Tibial nerve (tissue), 4 donors: ENCODE measurements around the gene CENPP. TPM values are rescaled to one million over a fixed set of nuclear protein-coding genes. Genes with fewer than 3 reads are reported as not detected.
A peak's percentile ranks its signal among the peaks of the same experiment; 100 is the strongest.

Source experiments
- DNase-seq, 2 donors: peaks; one replicate each; pipeline ENCODE4 v3.0.0-alpha.2; 2019; ENCODE audit warnings: low spot score in 2 of 2
- H3K27ac ChIP-seq, 4 donors: fragments of 200-600 bp; sonication (generic) in 3 of 4; one replicate each; pipeline ENCODE4 v1.5.1; 2017 to 2019; ENCODE audit warnings: mild to moderate bottlenecking in 1 of 4
- H3K27me3 ChIP-seq, 2 donors: fragments of 200-600 bp; sonication (generic) in 1 of 2; one replicate each; pipeline versions ENCODE4 v1.5.1 to v1.6.0; 2017 to 2019
- H3K36me3 ChIP-seq, 3 donors: fragments of 200-600 bp; sonication (generic); one replicate each; pipeline ENCODE4 v1.5.1; 2018 to 2019
- H3K4me1 ChIP-seq, 4 donors: fragments of 200-600 bp; sonication (generic) in 3 of 4; one replicate each; pipeline ENCODE4 v1.5.1; 2017 to 2019
- H3K4me3 ChIP-seq, 4 donors: fragments of 200-600 bp; sonication (generic) in 3 of 4; one replicate each; pipeline ENCODE4 v1.5.1; 2017 to 2019; ENCODE audit warnings: mild to moderate bottlenecking in 1 of 4, moderate library complexity in 1 of 4
- H3K9me3 ChIP-seq, 4 donors: fragments of 200-600 bp; sonication (generic) in 3 of 4; one replicate each; pipeline ENCODE4 v1.5.1; 2017 to 2019
- CTCF ChIP-seq, 5 experiments: fragments of 200-600 bp in 3 of 5; fragments of 450-650 bp in 2 of 5; sonication (generic) in 3 of 5; IDR thresholded peaks; one replicate each; pipeline ENCODE4 v1.5.1; 2016 to 2019; ENCODE audit warnings: antibody characterized with exemption in 5 of 5, mild to moderate bottlenecking in 3 of 5, moderate library complexity in 2 of 5
- EP300 ChIP-seq, 2 donors: sonication (generic); formaldehyde crosslinking; IDR thresholded peaks; one replicate each; pipeline ENCODE4 v1.6.1; 2017; ENCODE audit warnings: antibody characterized with exemption in 2 of 2, mild to moderate bottlenecking in 1 of 2
- POLR2A ChIP-seq, 2 donors: fragments of 450-650 bp; IDR thresholded peaks; one replicate each; pipeline ENCODE4 v1.6.1; 2017; ENCODE audit warnings: antibody characterized with exemption in 2 of 2, mild to moderate bottlenecking in 2 of 2, moderate library complexity in 2 of 2
- WGBS, 2 donors: methylation state at CpG; one replicate each; pipeline ENCODE4 v1.1.5; 2018; 5-methylcytosine and 5-hydroxymethylcytosine counted together
- total RNA-seq, 4 donors: library from RNA; depleted of rRNA; stranded (reverse); fragments of >200 nt; gene quantifications; one replicate each; pipeline ENCODE4 v1.1.0, GENCODE V29; 2016

The CENPP gene
- 10 to 100 TPM in 1 of 4 donors, 1 to 10 TPM in 3; 5.0 to 17.1 (median 6.9) TPM for total RNA-seq

GRCh38 chr9:92325269-92325990, at the start of gene CENPP, which contains the start of gene NOL8:
Gene CENPP (plus strand): TSS chr9:92325953.
Gene NOL8 (minus strand): TSS chr9:92325350. CDS start chr9:92324161, 1,189 bp downstream.
- TF ChIP-seq EP300 (IDR thresholded peaks at IDR 0.05) (peak in 1 of 2 donors; percentile 92), POLR2A (IDR thresholded peaks at IDR 0.05) (no peak), CTCF (IDR thresholded peaks at IDR 0.05) (peak in 2 of 5 experiments; percentile 30 to 56)
- Histone ChIP-seq H3K4me1 (peaks cover 0 to 33% (median 17%) of the 10 kb centered on the region in 4 donors), H3K27ac (peak within 1 kb of the TSS; percentile 90 to 97 (median 94)), H3K4me3 (peak within 1 kb of the TSS; percentile 47 to 89 (median 70)), H3K27me3 (no peaks in the 10 kb centered on the region), H3K36me3 (peaks cover 0 to 25% (median 0%) of the 10 kb centered on the region in 3 donors), H3K9me3 (no peaks in the 10 kb centered on the region)
- WGBS, 2 donors = 0 to 1% methylated on average over 40 to 50 of the region's 55 CpGs
- peak; percentile 67 to 80 for DNase-seq

GRCh38 chr9:92276331-92277032, 49.3 kb upstream of the CENPP start:
- Histone ChIP-seq H3K36me3 (peaks cover 0 to 99% (median 0%) of the 10 kb centered on the region in 3 donors), H3K4me3 (no peak overlapping the region), H3K27me3 (no peaks in the 10 kb centered on the region), H3K4me1 (no peaks in the 10 kb centered on the region), H3K9me3 (no peaks in the 10 kb centered on the region), H3K27ac (no peak overlapping the region)
- no peak for TF ChIP-seq POLR2A (IDR thresholded peaks at IDR 0.05)
- no peak for TF ChIP-seq CTCF (IDR thresholded peaks at IDR 0.05)
- TF ChIP-seq EP300 (IDR thresholded peaks at IDR 0.05) = no peak
- 66 to 73% methylated on average over 11 of the region's 11 CpGs for WGBS, 2 donors
- DNase-seq = no peak

DNA sequence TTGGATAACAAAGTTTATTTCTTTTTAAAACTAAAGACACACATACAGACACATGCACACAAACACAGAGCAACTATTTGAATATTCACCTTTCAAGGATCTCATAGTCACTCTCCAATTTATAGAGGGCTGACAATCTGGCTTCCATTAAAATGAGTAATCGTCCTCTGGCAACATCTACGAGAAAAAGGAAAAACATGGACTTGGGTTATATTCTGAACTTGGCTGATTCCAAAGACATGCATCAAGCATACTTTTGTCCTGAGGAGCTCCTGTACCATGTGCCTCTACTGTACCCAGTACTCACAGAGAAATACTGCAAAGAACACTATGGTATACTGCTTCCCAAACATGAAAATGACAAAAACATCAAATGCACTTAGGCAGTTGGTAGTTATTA, 47.6 kb upstream of the CENPP start:
- peaks cover 0 to 99% (median 6%) of the 10 kb centered on the region in 3 donors for H3K36me3 ChIP-seq
- H3K9me3 ChIP-seq = no peaks in the 10 kb centered on the region
- TF ChIP-seq POLR2A (IDR thresholded peaks at IDR 0.05) (no peak), CTCF (IDR thresholded peaks at IDR 0.05) (no peak), EP300 (IDR thresholded peaks at IDR 0.05) (no peak)
- H3K27ac ChIP-seq = no peak overlapping the region
- H3K27me3 ChIP-seq = no peaks in the 10 kb centered on the region
- no peaks in the 10 kb centered on the region for H3K4me1 ChIP-seq
- no peak overlapping the region for H3K4me3 ChIP-seq
- DNase-seq = no peak
- 56 to 67% methylated on average over 2 of the region's 2 CpGs for WGBS, 2 donors

GRCh38 chr9:92279302-92279701, 46.5 kb upstream of the CENPP start:
- 94 to 95% methylated on average over 1 of the region's 1 CpG for WGBS, 2 donors
- Histone ChIP-seq H3K27me3 (no peaks in the 10 kb centered on the region), H3K9me3 (no peaks in the 10 kb centered on the region), H3K4me1 (no peaks in the 10 kb centered on the region), H3K36me3 (peaks cover 0 to 99% (median 6%) of the 10 kb centered on the region in 3 donors), H3K4me3 (no peak overlapping the region), H3K27ac (no peak overlapping the region)
- TF ChIP-seq POLR2A (IDR thresholded peaks at IDR 0.05) (no peak), CTCF (IDR thresholded peaks at IDR 0.05) (no peak), EP300 (IDR thresholded peaks at IDR 0.05) (no peak)
- no peak for DNase-seq
